Measurements from ENCODE around the gene SEMA6A. TPM values are rescaled to one million over a fixed set of nuclear protein-coding genes. Genes with fewer than 3 reads are reported as not detected.

SEMA6A gene
- total and polyA plus RNA-seq, 10 donors = 0.88 to 78.6 (median 30.4) TPM

GRCh38 chr5:116409591-116410296 is 164.9 kb downstream of the SEMA6A start:
- 89 to 92% (median 90%) methylated on average over 5 of the region's 5 CpGs for WGBS, 5 donors
- intact Hi-C loops (cut with DNase I; ENCODE audit: low total_unique reads) = no loop called here
- H3K27ac ChIP-seq = no peak overlapping the region

GRCh38 chr5:116406306-116407041 is 168.1 kb downstream of the SEMA6A start:
- H3K36me3 ChIP-seq = peaks cover 0 to 24% (median 0%) of the 10 kb centered on the region in 6 donors
- no peaks in the 10 kb centered on the region for H3K4me1 ChIP-seq
- TF ChIP-seq POLR2A (IDR thresholded peaks at IDR 0.05) (no peak), POLR2AphosphoS5 (IDR thresholded peaks at IDR 0.05) (no peak), CTCF (IDR thresholded peaks at IDR 0.05 in 8 of 11, conservative IDR thresholded peaks at IDR 0.05 in 3 of 11) (no peak)
- 77 to 87% (median 83%) methylated on average over 7 of the region's 7 CpGs for WGBS, 5 donors
- DNase-seq = no peak
- intact Hi-C loops (cut with DNase I; ENCODE audit: low total_unique reads) = no loop called here
- no peak overlapping the region for H3K27ac ChIP-seq
- H3K4me3 ChIP-seq = no peak overlapping the region
- no peaks in the 10 kb centered on the region for H3K27me3 ChIP-seq (replicated peaks in 1 of 7)
- no peaks in the 10 kb centered on the region for H3K9me3 ChIP-seq

More at GRCh38 chr5:116409591-116410296, 164.9 kb downstream of the SEMA6A start:
- TF ChIP-seq POLR2AphosphoS5 (IDR thresholded peaks at IDR 0.05) = no peak
- no peak for TF ChIP-seq CTCF (IDR thresholded peaks at IDR 0.05 in 8 of 11, conservative IDR thresholded peaks at IDR 0.05 in 3 of 11)
- TF ChIP-seq POLR2A (IDR thresholded peaks at IDR 0.05) = no peak
- Histone ChIP-seq H3K4me1 (no peaks in the 10 kb centered on the region), H3K9me3 (no peaks in the 10 kb centered on the region), H3K36me3 (peaks cover 0 to 32% (median 0%) of the 10 kb centered on the region in 6 donors), H3K27me3 (replicated peaks in 1 of 7) (no peaks in the 10 kb centered on the region), H3K4me3 (no peak overlapping the region)
- no peak for DNase-seq

- no peaks in the 10 kb centered on the region for H3K27me3 ChIP-seq (replicated peaks in 1 of 7)
- 55 to 64% (median 59%) methylated on average over 3 of the region's 3 CpGs for WGBS, 5 donors
- H3K27ac ChIP-seq = no peak overlapping the region
- no peaks in the 10 kb centered on the region for H3K4me1 ChIP-seq
- intact Hi-C loops (cut with DNase I; ENCODE audit: low total_unique reads) = no loop called here
- no peaks in the 10 kb centered on the region for H3K9me3 ChIP-seq
- DNase-seq = no peak
- peaks cover 0 to 41% (median 3%) of the 10 kb centered on the region in 6 donors for H3K36me3 ChIP-seq
- TF ChIP-seq CTCF (IDR thresholded peaks at IDR 0.05 in 8 of 11, conservative IDR thresholded peaks at IDR 0.05 in 3 of 11) = no peak
- no peak for TF ChIP-seq POLR2AphosphoS5 (IDR thresholded peaks at IDR 0.05)
- TF ChIP-seq POLR2A (IDR thresholded peaks at IDR 0.05) = no peak
- H3K4me3 ChIP-seq = no peak overlapping the region
Observed at GRCh38 chr5:116404792-116405191, 169.8 kb downstream of the SEMA6A start.

- no peak overlapping the region for H3K27ac ChIP-seq
- H3K4me1 ChIP-seq = no peaks in the 10 kb centered on the region
- no peaks in the 10 kb centered on the region for H3K9me3 ChIP-seq
- H3K27me3 ChIP-seq (replicated peaks in 1 of 7) = no peaks in the 10 kb centered on the region
- intact Hi-C loops (cut with DNase I; ENCODE audit: low total_unique reads) = no loop called here
- H3K36me3 ChIP-seq = peaks cover 0 to 45% (median 3%) of the 10 kb centered on the region in 6 donors
- 80 to 93% (median 90%) methylated on average over 2 of the region's 2 CpGs for WGBS, 5 donors
- TF ChIP-seq POLR2A (IDR thresholded peaks at IDR 0.05) (no peak), POLR2AphosphoS5 (IDR thresholded peaks at IDR 0.05) (no peak), CTCF (IDR thresholded peaks at IDR 0.05 in 8 of 11, conservative IDR thresholded peaks at IDR 0.05 in 3 of 11) (no peak)
- no peak for DNase-seq
- no peak overlapping the region for H3K4me3 ChIP-seq
Observed at GRCh38 chr5:116404016-116404415, 170.6 kb downstream of the SEMA6A start.
